ENCODE measurements around the gene GPR26. TPM values are rescaled to one million over a fixed set of nuclear protein-coding genes. Genes with fewer than 3 reads are reported as not detected.

GPR26 gene
- total and polyA plus RNA-seq, 12 donors = not detected

DNA sequence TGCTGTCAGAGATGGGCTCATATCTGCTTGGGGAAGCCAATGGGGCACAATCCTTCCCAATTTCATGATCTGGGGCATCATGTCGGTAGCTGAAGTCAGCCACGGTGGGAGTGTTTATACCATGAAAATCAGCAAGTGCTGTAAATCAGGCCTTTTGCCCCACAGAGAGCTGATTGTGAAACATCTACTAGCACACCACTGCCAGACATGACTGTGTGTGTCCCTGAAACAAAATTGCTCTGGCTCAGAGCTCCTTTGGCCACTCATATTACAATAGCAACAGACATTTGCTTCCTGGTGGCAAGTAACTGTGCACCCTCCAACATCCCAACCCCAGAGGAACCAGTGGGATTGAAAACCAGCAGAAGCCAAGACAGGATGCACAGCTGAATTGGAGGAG is 23.7 kb downstream of the GPR26 start:
- WGBS, 2 donors = 89 to 95% methylated on average over 2 of the region's 2 CpGs
- TF ChIP-seq, protein P1, sequence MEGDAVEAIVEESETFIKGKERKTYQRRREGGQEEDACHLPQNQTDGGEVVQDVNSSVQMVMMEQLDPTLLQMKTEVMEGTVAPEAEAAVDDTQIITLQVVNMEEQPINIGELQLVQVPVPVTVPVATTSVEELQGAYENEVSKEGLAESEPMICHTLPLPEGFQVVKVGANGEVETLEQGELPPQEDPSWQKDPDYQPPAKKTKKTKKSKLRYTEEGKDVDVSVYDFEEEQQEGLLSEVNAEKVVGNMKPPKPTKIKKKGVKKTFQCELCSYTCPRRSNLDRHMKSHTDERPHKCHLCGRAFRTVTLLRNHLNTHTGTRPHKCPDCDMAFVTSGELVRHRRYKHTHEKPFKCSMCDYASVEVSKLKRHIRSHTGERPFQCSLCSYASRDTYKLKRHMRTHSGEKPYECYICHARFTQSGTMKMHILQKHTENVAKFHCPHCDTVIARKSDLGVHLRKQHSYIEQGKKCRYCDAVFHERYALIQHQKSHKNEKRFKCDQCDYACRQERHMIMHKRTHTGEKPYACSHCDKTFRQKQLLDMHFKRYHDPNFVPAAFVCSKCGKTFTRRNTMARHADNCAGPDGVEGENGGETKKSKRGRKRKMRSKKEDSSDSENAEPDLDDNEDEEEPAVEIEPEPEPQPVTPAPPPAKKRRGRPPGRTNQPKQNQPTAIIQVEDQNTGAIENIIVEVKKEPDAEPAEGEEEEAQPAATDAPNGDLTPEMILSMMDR (IDR thresholded peaks at IDR 0.05) = no peak

DNA sequence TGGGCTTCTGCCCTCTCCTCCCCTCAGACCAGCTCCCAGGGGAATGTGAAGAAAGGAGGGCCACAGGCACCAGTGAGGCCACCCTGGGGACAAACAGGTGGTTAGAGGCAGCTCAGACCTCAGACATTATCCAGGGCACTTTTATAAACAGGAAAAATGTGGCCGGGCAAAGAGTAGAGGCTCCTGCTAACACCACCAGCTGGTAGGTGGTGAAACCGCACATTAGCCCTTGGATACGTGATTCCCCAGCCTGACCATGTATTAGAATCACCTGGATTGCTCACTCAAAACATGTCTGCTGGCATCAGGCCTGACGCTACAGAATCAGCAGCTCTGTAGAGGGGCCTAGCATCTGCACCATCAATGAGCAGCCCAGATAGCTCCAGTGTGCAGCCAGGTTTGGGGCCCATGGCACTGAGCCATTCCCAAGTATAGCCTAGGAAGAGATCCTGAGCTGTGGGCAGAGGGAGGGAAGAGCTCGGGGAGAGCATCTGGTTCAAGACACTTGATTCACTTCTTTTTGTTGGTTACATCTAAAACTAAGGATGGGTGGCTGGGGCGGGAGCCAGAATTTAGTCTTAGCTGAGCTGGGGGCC is 37.1 kb downstream of the GPR26 start:
- WGBS, 2 donors = 62 to 65% methylated on average over 6 of the region's 6 CpGs
- intact Hi-C loops (cut with DNase I) = no loop called here
- no peaks in the 10 kb centered on the region for H3K4me1 ChIP-seq
- ATAC-seq (no peak), DNase-seq (no peak)
- TF ChIP-seq, protein P1 (IDR thresholded peaks at IDR 0.05) = no peak
- H3K4me3 ChIP-seq = no peak overlapping the region
- no peak overlapping the region for H3K27ac ChIP-seq
- H3K9me3 ChIP-seq = no peaks in the 10 kb centered on the region
- H3K36me3 ChIP-seq = no peaks in the 10 kb centered on the region
- H3K27me3 ChIP-seq = peaks cover 0 to 22% (median 8%) of the 10 kb centered on the region in 7 donors

More for the DNA sequence above, 23.7 kb downstream of the GPR26 start:
- H3K27ac ChIP-seq = no peak overlapping the region
- H3K27me3 ChIP-seq = peaks cover 0 to 34% (median 2%) of the 10 kb centered on the region in 7 donors
- no peak for ATAC-seq
- intact Hi-C loops (cut with DNase I) = no loop called here
- DNase-seq = no peak
- H3K4me1 ChIP-seq = no peaks in the 10 kb centered on the region
- no peak overlapping the region for H3K4me3 ChIP-seq
- H3K9me3 ChIP-seq = no peaks in the 10 kb centered on the region
- no peaks in the 10 kb centered on the region for H3K36me3 ChIP-seq

DNA sequence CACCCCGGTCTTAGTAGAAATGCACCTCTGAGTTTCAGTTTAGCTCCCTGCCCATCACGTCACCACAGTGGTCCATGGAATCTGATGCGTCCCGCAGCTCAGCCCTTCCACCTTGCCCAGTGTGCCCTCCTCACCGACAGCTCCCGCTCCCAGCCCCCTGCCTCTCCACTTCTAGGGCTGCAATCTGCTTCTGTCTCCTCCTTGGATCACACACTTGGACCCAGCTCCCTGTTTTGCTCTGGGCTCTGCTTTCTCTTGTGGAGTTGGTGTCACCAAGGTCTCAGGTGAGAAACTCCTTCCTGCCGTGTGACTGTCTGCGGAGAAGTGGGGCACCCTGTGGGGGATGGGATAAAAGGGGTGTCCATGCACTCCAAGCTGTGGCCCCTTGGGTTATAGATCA is 37.9 kb downstream of the GPR26 start:
- Histone ChIP-seq H3K36me3 (no peaks in the 10 kb centered on the region), H3K27ac (no peak overlapping the region), H3K4me3 (no peak overlapping the region), H3K27me3 (peaks cover 0 to 22% (median 8%) of the 10 kb centered on the region in 7 donors), H3K4me1 (no peaks in the 10 kb centered on the region), H3K9me3 (no peaks in the 10 kb centered on the region)
- intact Hi-C loops (cut with DNase I) = no loop called here
- WGBS, 2 donors = 87 to 89% methylated on average over 8 of the region's 8 CpGs
- no peak for DNase-seq
- no peak for ATAC-seq
- TF ChIP-seq, protein P1 (IDR thresholded peaks at IDR 0.05) = no peak

DNA sequence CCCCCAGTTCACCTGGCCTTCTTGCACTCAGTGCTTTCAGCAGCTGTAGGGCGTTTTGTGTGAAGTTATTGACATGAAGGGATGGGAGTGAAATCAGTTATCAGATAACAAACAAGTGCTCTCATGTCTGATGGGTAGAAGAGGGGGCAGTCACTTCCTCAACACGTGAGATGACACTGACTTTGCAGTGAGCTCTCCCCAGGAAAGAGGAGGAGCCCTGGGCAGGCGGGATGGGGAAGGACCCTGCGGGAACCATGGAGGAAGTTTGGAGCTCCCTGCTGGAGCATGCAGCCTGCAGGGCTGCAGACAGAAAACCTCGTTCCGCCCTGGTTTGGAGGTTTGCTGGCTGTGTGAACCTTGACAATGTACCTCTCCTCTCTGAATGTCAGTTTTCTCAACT is 38.7 kb downstream of the GPR26 start:
- peaks cover 0 to 25% (median 8%) of the 10 kb centered on the region in 7 donors for H3K27me3 ChIP-seq
- H3K4me3 ChIP-seq = no peak overlapping the region
- no peak overlapping the region for H3K27ac ChIP-seq
- intact Hi-C loops (cut with DNase I) = no loop called here
- no peak for ATAC-seq
- H3K9me3 ChIP-seq = no peaks in the 10 kb centered on the region
- no peaks in the 10 kb centered on the region for H3K36me3 ChIP-seq
- WGBS, 2 donors = 21 to 25% methylated on average over 6 of the region's 6 CpGs
- no peak for DNase-seq
- TF ChIP-seq, protein P1 (IDR thresholded peaks at IDR 0.05) = no peak
- H3K4me1 ChIP-seq = no peaks in the 10 kb centered on the region

Data from heart right ventricle (tissue), 16 donors.